H9 (cell line): ENCODE results near the gene LRRC8E. TPM values are rescaled to one million over a fixed set of nuclear protein-coding genes. Genes with fewer than 3 reads are reported as not detected.

Experiments used
- DNase-seq: peaks from one replicate; pipeline ENCODE4 v3.0.0-alpha.2; 2017
- H2AFZ ChIP-seq: one replicate; pipeline ENCODE4 v1.6.1; 2013; ENCODE audit warnings: mild to moderate bottlenecking, low read length, control low read depth, moderate library complexity
- H2AK5ac ChIP-seq: 2 replicates; pipeline ENCODE4 v1.6.1; 2013; ENCODE audit warnings: low read length, control low read depth, mixed read lengths; ENCODE audit not compliant: insufficient read length
- H2BK120ac ChIP-seq: one replicate; pipeline ENCODE4 v1.6.1; 2013; ENCODE audit warnings: low read depth, mild to moderate bottlenecking, low read length, control low read depth, inconsistent platforms; ENCODE audit not compliant: poor library complexity, severe bottlenecking
- H2BK12ac ChIP-seq: 2 replicates; pipeline ENCODE4 v1.6.1; 2013; ENCODE audit warnings: low read length, control low read depth, mixed read lengths, low read depth; ENCODE audit not compliant: insufficient read length
- H2BK15ac ChIP-seq: 2 replicates; pipeline ENCODE4 v1.6.1; 2013; ENCODE audit warnings: low read depth, low read length, control low read depth
- H2BK20ac ChIP-seq: one replicate; pipeline ENCODE4 v1.6.1; 2013; ENCODE audit warnings: low read depth, mild to moderate bottlenecking, low read length, control low read depth, inconsistent platforms; ENCODE audit not compliant: poor library complexity, severe bottlenecking
- H2BK5ac ChIP-seq: 2 replicates; pipeline ENCODE4 v1.6.1; 2013; ENCODE audit warnings: low read length, control low read depth, mixed read lengths; ENCODE audit not compliant: insufficient read length
- H3K14ac ChIP-seq: 2 replicates; pipeline ENCODE4 v1.6.1; 2013; ENCODE audit warnings: low read length, control low read depth; ENCODE audit not compliant: insufficient read depth
- H3K18ac ChIP-seq: 2 replicates; pipeline ENCODE4 v1.6.1; 2013; ENCODE audit warnings: low read depth, mild to moderate bottlenecking, mixed read lengths, low read length, control low read depth; ENCODE audit not compliant: insufficient read length
- H3K23ac ChIP-seq: 2 replicates; pipeline ENCODE4 v1.6.1; 2013; ENCODE audit warnings: low read length, control low read depth, mixed read lengths, low read depth; ENCODE audit not compliant: insufficient read length
- H3K23me2 ChIP-seq: 2 replicates; pipeline ENCODE4 v1.6.1; 2013; ENCODE audit warnings: low read depth, mild to moderate bottlenecking, mixed read lengths, low read length, control low read depth; ENCODE audit not compliant: insufficient read length, poor library complexity, severe bottlenecking
- H3K27ac ChIP-seq: 2 replicates; pipeline ENCODE4 v1.5.1; 2013; ENCODE audit warnings: low read length, control low read depth, mixed read lengths, low read depth; ENCODE audit not compliant: insufficient read length
- H3K27me3 ChIP-seq: 2 replicates; pipeline ENCODE4 v1.6.1; 2013; ENCODE audit warnings: low read length, control low read depth, inconsistent platforms; ENCODE audit not compliant: insufficient read depth
- H3K4ac ChIP-seq: 2 replicates; pipeline ENCODE4 v1.6.1; 2013; ENCODE audit warnings: low read depth, mild to moderate bottlenecking, control low read depth, inconsistent platforms, low read length, moderate library complexity
- H3K4me1 ChIP-seq: 2 replicates; pipeline ENCODE4 v1.6.1; 2013; ENCODE audit warnings: low read length, control low read depth, inconsistent platforms; ENCODE audit not compliant: insufficient read depth
- H3K4me2 ChIP-seq: 2 replicates; pipeline ENCODE4 v1.6.1; 2013; ENCODE audit warnings: low read length, control low read depth, mixed read lengths; ENCODE audit not compliant: insufficient read length, insufficient read depth
- H3K56ac ChIP-seq: 2 replicates; pipeline ENCODE4 v1.6.1; 2013; ENCODE audit warnings: low read depth, mild to moderate bottlenecking, mixed read lengths, low read length, control low read depth; ENCODE audit not compliant: insufficient read length
- H3K79me1 ChIP-seq: 2 replicates; pipeline ENCODE4 v1.6.1; 2013; ENCODE audit warnings: low read depth, mild to moderate bottlenecking, moderate library complexity, low read length, control low read depth, inconsistent platforms; ENCODE audit not compliant: insufficient read depth, poor library complexity, severe bottlenecking
- H3K79me2 ChIP-seq: 2 replicates; pipeline ENCODE4 v1.6.1; 2013; ENCODE audit warnings: low read length, control low read depth, inconsistent platforms; ENCODE audit not compliant: insufficient read depth
- H3K9ac ChIP-seq: 2 replicates; pipeline ENCODE4 v1.6.1; 2013; ENCODE audit warnings: low read length, control low read depth, mixed read lengths; ENCODE audit not compliant: insufficient read length; ENCODE audit errors: extremely low read depth
- H3K9me3 ChIP-seq: one replicate; pipeline ENCODE4 v1.6.1; 2013; ENCODE audit warnings: low read depth, low read length, inconsistent platforms; ENCODE audit not compliant: control insufficient read depth
- H3T11ph ChIP-seq: one replicate; pipeline ENCODE4 v1.6.1; 2013; ENCODE audit warnings: mild to moderate bottlenecking, low read length, control low read depth, inconsistent platforms
- H4K20me1 ChIP-seq: one replicate; pipeline ENCODE4 v1.6.1; 2013; ENCODE audit not compliant: control insufficient read depth, insufficient read length, insufficient read depth
- H4K5ac ChIP-seq: 2 replicates; pipeline ENCODE4 v1.6.1; 2013; ENCODE audit warnings: low read depth, mild to moderate bottlenecking, mixed read lengths, low read length, control low read depth; ENCODE audit not compliant: insufficient read length
- H4K8ac ChIP-seq: replicated peaks from 2 replicates; pipeline ENCODE4 v1.6.1; 2013; ENCODE audit warnings: low read length, control low read depth, mixed read lengths, low read depth; ENCODE audit not compliant: insufficient read length
- H4K91ac ChIP-seq: 2 replicates; pipeline ENCODE4 v1.6.1; 2013; ENCODE audit warnings: low read depth, mild to moderate bottlenecking, moderate library complexity, mixed read lengths, low read length, control low read depth; ENCODE audit not compliant: insufficient read length
- H3K27ac Mint-ChIP-seq, 3 experiments: 2 replicates in 2 of 3; 3 replicates in 1 of 3; pipeline ENCODE4 v1.8.0; 2020 to 2021; ENCODE audit warnings: mixed read lengths in 3 of 3, mild to moderate bottlenecking in 1 of 3, moderate library complexity in 1 of 3
- H3K27me3 Mint-ChIP-seq: 2 replicates; pipeline ENCODE4 v1.8.0; 2021; ENCODE audit warnings: low read depth, mild to moderate bottlenecking, moderate library complexity, mixed read lengths
- H3K36me3 Mint-ChIP-seq, 3 experiments: 2 replicates in 2 of 3; 3 replicates in 1 of 3; pipeline ENCODE4 v1.8.0; 2020 to 2021; ENCODE audit warnings: low read depth in 3 of 3, mixed read lengths in 3 of 3; ENCODE audit not compliant: insufficient read depth in 1 of 3
- H3K4me1 Mint-ChIP-seq, 2 experiments: 2 replicates each; pipeline ENCODE4 v1.8.0; 2020; ENCODE audit warnings: mixed read lengths in 2 of 2
- H3K4me3 Mint-ChIP-seq, 2 experiments: 2 replicates in 1 of 2; 3 replicates in 1 of 2; pipeline ENCODE4 v1.8.0; 2020 to 2021; ENCODE audit warnings: mild to moderate bottlenecking in 2 of 2, mixed read lengths in 2 of 2, moderate library complexity in 1 of 2
- H3K9me3 Mint-ChIP-seq, 2 experiments: 2 replicates in 1 of 2; 3 replicates in 1 of 2; pipeline ENCODE4 v1.8.0; 2020; ENCODE audit warnings: mild to moderate bottlenecking in 2 of 2, mixed read lengths in 2 of 2, moderate library complexity in 1 of 2
- CTCF ChIP-seq: fragments of 200-600 bp; sonication (generic); conservative IDR thresholded peaks from 3 replicates; pipeline ENCODE4 v1.8.0; 2021; ENCODE audit warnings: antibody characterized with exemption, mild to moderate bottlenecking
- WGBS: extraction: QIAGEN DNeasy Blood & Tissue Kit; methylation state at CpG from one replicate; pipeline ENCODE4 v1.1.7; 2013; ENCODE audit warnings: missing lambda C conversion rate, low lambda C conversion rate, mixed read lengths; ENCODE audit not compliant: insufficient read length; ENCODE audit errors: extremely low coverage; 5-methylcytosine and 5-hydroxymethylcytosine counted together
- total RNA-seq: library from RNA; stranded (reverse); gene quantifications from 2 replicates; pipeline ENCODE4 v1.2.1, GENCODE V29; 2021

LRRC8E gene
- total RNA-seq, 1 experiment from 2014 or later, result 4.8 TPM

- Histone ChIP-seq H3K14ac (no peak overlapping the region), H2BK12ac (no peak overlapping the region), H2AFZ (no peak overlapping the region), H3K4me2 (no peak overlapping the region), H3K4me1 (0 out of 2 replicates have a peak, but pooled peaks cover 1% of the 10 kb centered on the region), H3K27ac (no peak overlapping the region), H2AK5ac (no peak overlapping the region), H3K9me3 (no peaks in the 10 kb centered on the region), H3K56ac (no peak overlapping the region), H3K27me3 (no peaks in the 10 kb centered on the region), H2BK5ac (no peak overlapping the region), H4K8ac (no peak overlapping the region), H2BK120ac (no peak overlapping the region), H3T11ph (no peak overlapping the region), H3K79me2 (no peaks in the 10 kb centered on the region), H4K20me1 (no peaks in the 10 kb centered on the region), H3K4ac (no peak overlapping the region), H4K91ac (no peak overlapping the region), H3K18ac (no peak overlapping the region), H3K23ac (no peak overlapping the region), H2BK20ac (no peak overlapping the region), H3K23me2 (no peaks in the 10 kb centered on the region), H3K79me1 (no peaks in the 10 kb centered on the region), H4K5ac (no peak overlapping the region), H2BK15ac (no peak overlapping the region), H3K9ac (no peak overlapping the region)
- no peak overlapping the region for H3K27ac Mint-ChIP-seq
- WGBS, result no CpG with 5 or more reads among the region's 36 CpGs
- TF ChIP-seq CTCF, result no peak
- H3K4me1 Mint-ChIP-seq, result peaks cover 2 to 6% of the 10 kb centered on the region in 2 experiments
- DNase-seq, result no peak
- peaks cover 22 to 71% (median 52%) of the 10 kb centered on the region in 3 experiments; a peak in 6 of 7 replicates for H3K36me3 Mint-ChIP-seq
- no peaks in the 10 kb centered on the region for H3K27me3 Mint-ChIP-seq
- no peak overlapping the region for H3K4me3 Mint-ChIP-seq
- H3K9me3 Mint-ChIP-seq, result no peaks in the 10 kb centered on the region
Observed at GRCh38 chr19:7931221-7932061, 43.1 kb downstream of the LRRC8E start.
